A549 (cell line): Measurements from ENCODE around the gene ELMO3.
A peak's percentile ranks its signal among the peaks of the same experiment; 100 is the strongest.

Experiments
- EP300 ChIP-seq, 2 experiments: fragments of >200 bp; sonication (Bioruptor Twin); formaldehyde crosslinking; IDR thresholded peaks; 2 replicates in 1 of 2; 3 replicates in 1 of 2; pipeline ENCODE4 v1.6.1; 2016 to 2017
- MAX ChIP-seq: IDR thresholded peaks from 2 replicates; pipeline ENCODE4 v1.6.1; 2012
- MAZ ChIP-seq: fragments of 150-350 bp; IDR thresholded peaks from 2 replicates; pipeline ENCODE4 v1.6.1; 2014; ENCODE audit warnings: antibody characterized with exemption, low read depth, low read length, borderline replicate concordance
- PHF8 ChIP-seq: fragments of 200-600 bp; sonication (generic); IDR thresholded peaks from 2 replicates; pipeline ENCODE4 v1.6.1; 2016; ENCODE audit warnings: low read depth, mild to moderate bottlenecking, antibody characterized with exemption, moderate library complexity, borderline replicate concordance
- POLR2A ChIP-seq: IDR thresholded peaks from 2 replicates; pipeline ENCODE4 v1.6.1; 2012; ENCODE audit warnings: mild to moderate bottlenecking, low read length
- TF ChIP-seq, protein P1 (sequence below): fragments of >200 bp; sonication (Bioruptor Twin); formaldehyde crosslinking; IDR thresholded peaks from 3 replicates; pipeline ENCODE4 v1.5.1; 2016

DNA sequence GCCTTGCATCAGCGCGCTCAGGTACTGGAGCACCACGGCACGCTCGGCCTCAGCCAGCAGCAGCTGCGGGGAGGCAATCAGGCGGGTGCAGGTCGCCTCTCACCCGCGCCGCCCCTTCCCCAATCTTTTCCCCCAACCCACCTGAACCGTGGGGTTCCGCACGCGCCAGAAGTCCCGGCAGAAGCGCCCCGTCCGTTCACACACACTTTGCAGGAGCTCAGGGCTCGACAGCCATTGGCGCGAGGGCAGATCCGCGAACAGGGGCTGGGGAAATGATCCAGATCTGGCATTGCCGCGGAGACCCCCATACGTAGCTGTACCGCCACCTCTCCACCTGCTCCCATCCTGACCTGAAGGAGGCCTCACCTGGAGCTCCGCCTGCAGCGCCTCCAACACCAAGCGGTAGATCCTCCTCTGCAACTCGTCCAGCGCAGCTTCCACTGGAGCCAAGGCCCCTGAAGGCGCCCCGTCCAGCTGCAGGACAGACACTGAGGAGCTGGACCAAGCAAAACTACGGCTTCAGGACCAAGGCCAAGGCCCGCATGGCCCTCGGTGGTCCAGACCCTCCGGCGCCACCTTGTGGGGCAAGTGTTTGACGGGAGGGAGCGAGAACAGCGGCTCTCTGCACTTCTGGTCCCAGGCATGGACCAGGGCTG lies 13.8 kb upstream of the ELMO3 start:
- TF ChIP-seq, protein P1, sequence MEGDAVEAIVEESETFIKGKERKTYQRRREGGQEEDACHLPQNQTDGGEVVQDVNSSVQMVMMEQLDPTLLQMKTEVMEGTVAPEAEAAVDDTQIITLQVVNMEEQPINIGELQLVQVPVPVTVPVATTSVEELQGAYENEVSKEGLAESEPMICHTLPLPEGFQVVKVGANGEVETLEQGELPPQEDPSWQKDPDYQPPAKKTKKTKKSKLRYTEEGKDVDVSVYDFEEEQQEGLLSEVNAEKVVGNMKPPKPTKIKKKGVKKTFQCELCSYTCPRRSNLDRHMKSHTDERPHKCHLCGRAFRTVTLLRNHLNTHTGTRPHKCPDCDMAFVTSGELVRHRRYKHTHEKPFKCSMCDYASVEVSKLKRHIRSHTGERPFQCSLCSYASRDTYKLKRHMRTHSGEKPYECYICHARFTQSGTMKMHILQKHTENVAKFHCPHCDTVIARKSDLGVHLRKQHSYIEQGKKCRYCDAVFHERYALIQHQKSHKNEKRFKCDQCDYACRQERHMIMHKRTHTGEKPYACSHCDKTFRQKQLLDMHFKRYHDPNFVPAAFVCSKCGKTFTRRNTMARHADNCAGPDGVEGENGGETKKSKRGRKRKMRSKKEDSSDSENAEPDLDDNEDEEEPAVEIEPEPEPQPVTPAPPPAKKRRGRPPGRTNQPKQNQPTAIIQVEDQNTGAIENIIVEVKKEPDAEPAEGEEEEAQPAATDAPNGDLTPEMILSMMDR = peak; percentile 73
- TF ChIP-seq POLR2A (no peak), MAZ (0 out of 2 replicates have a peak, but pooled peaks have one; percentile 47), MAX (peak; percentile 77), PHF8 (no peak), EP300 (IDR thresholded peaks at IDR 0.05) (no peak)
